CD4-positive, CD25-positive, alpha-beta regulatory T cell (primary cell): ENCODE measurements around the gene PPEF1. TPM values are rescaled to one million over a fixed set of nuclear protein-coding genes. Genes with fewer than 3 reads are reported as not detected.
A peak's percentile ranks its signal among the peaks of the same experiment; 100 is the strongest.

ENCODE experiments used
- ATAC-seq, 2 donors: fragments of 150-1000 bp; cut with Tn5 transposase; one replicate each; pipeline ENCODE4 v1.10.0; 2021; ENCODE audit warnings: low read depth in 2 of 2, moderate number of reproducible peaks in 2 of 2, moderate library complexity in 1 of 2
- DNase-seq, 3 donors: peaks; one replicate each; pipeline versions ENCODE4 v3.0.0 to v3.0.0-alpha.2; 2012 to 2022; ENCODE audit warnings: mixed read lengths in 1 of 3
- H3K27ac ChIP-seq: one replicate; pipeline ENCODE4 v1.7.0; 2013; ENCODE audit warnings: mild to moderate bottlenecking, low read length; ENCODE audit not compliant: insufficient read depth, poor library complexity, severe bottlenecking
- H3K27me3 ChIP-seq: one replicate; pipeline ENCODE4 v1.7.0; 2013; ENCODE audit warnings: low read length; ENCODE audit not compliant: control insufficient read depth, insufficient read depth
- H3K36me3 ChIP-seq: one replicate; pipeline ENCODE4 v1.7.0; 2013; ENCODE audit warnings: mild to moderate bottlenecking, low read length, moderate library complexity; ENCODE audit not compliant: control insufficient read depth, insufficient read depth
- H3K4me1 ChIP-seq: 2 replicates; pipeline ENCODE4 v1.7.0; 2013; ENCODE audit warnings: mild to moderate bottlenecking, low read length; ENCODE audit not compliant: insufficient read depth, control insufficient read depth, poor library complexity, severe bottlenecking
- H3K4me3 ChIP-seq: one replicate; pipeline ENCODE4 v1.7.0; 2013; ENCODE audit warnings: low read depth, mild to moderate bottlenecking, low read length, moderate library complexity
- H3K9me3 ChIP-seq, 2 experiments: 1 replicate in 1 of 2; 2 replicates in 1 of 2; pipeline ENCODE4 v1.7.0; 2013; ENCODE audit warnings: low read length in 2 of 2, mild to moderate bottlenecking in 1 of 2, moderate library complexity in 1 of 2; ENCODE audit not compliant: control insufficient read depth in 2 of 2
- H3K27ac Mint-ChIP-seq, 3 donors: one replicate each; pipeline ENCODE4 v1.8.0; 2020 to 2022; ENCODE audit warnings: mild to moderate bottlenecking in 3 of 3, mixed read lengths in 3 of 3, moderate library complexity in 2 of 3
- H3K27me3 Mint-ChIP-seq: one replicate; pipeline ENCODE4 v1.8.0; 2022; ENCODE audit warnings: mild to moderate bottlenecking, mixed read lengths
- H3K36me3 Mint-ChIP-seq: one replicate; pipeline ENCODE4 v1.8.0; 2020; ENCODE audit warnings: mixed read lengths
- H3K4me1 Mint-ChIP-seq, 4 donors: one replicate each; pipeline ENCODE4 v1.8.0; 2020 to 2022; ENCODE audit warnings: mixed read lengths in 4 of 4, mild to moderate bottlenecking in 1 of 4
- H3K4me3 Mint-ChIP-seq, 4 donors: one replicate each; pipeline ENCODE4 v1.8.0; 2020 to 2022; ENCODE audit warnings: mild to moderate bottlenecking in 4 of 4, mixed read lengths in 4 of 4, moderate library complexity in 3 of 4
- H3K9me3 Mint-ChIP-seq, 7 donors: one replicate each; pipeline ENCODE4 v1.8.0; 2020 to 2022; ENCODE audit warnings: mixed read lengths in 7 of 7, mild to moderate bottlenecking in 3 of 7, moderate library complexity in 2 of 7
- polyA plus RNA-seq, 4 donors: library from polyadenylated mRNA; unstranded; fragments of 300-500 nt; fragmentation: Illumina TruSeq; gene quantifications; one replicate each; pipeline ENCODE4 v1.2.3, GENCODE V29; 2021
- total RNA-seq: library from RNA; stranded (reverse); gene quantifications from one replicate; pipeline ENCODE4 v1.2.3, GENCODE V29; 2022

Gene PPEF1
- total and polyA plus RNA-seq, 5 donors from 2014 or later, result 0.59 TPM; not detected in 4

GRCh38 chrX:18769812-18770573 lies 62.5 kb downstream of the PPEF1 start:
- Mint-ChIP-seq H3K27ac (peak overlapping the region in 1 of 3 donors; percentile 20), H3K27me3 (peaks cover 4% of the 10 kb centered on the region), H3K4me3 (no peak overlapping the region), H3K9me3 (peaks cover 0 to 7% (median 2%) of the 10 kb centered on the region in 7 donors), H3K4me1 (no peaks in the 10 kb centered on the region), H3K36me3 (no peaks in the 10 kb centered on the region)
- no peak overlapping the region for H3K27ac ChIP-seq
- H3K4me1 ChIP-seq, result no peaks in the 10 kb centered on the region
- no peak for ATAC-seq
- no peaks in the 10 kb centered on the region for H3K36me3 ChIP-seq
- no peak overlapping the region for H3K4me3 ChIP-seq
- DNase-seq, result no peak
- no peaks in the 10 kb centered on the region for H3K27me3 ChIP-seq
- H3K9me3 ChIP-seq, result no peaks in the 10 kb centered on the region

- no peaks in the 10 kb centered on the region for H3K4me1 Mint-ChIP-seq
- H3K9me3 Mint-ChIP-seq, result no peaks in the 10 kb centered on the region
- H3K4me3 Mint-ChIP-seq, result no peak overlapping the region
- no peak overlapping the region for H3K27ac Mint-ChIP-seq
- no peaks in the 10 kb centered on the region for H3K36me3 Mint-ChIP-seq
- no peak for DNase-seq
- H3K27me3 Mint-ChIP-seq, result no peaks in the 10 kb centered on the region
- ATAC-seq, result no peak
- no peaks in the 10 kb centered on the region for H3K36me3 ChIP-seq
- H3K9me3 ChIP-seq, result no peaks in the 10 kb centered on the region
- no peaks in the 10 kb centered on the region for H3K27me3 ChIP-seq
- no peaks in the 10 kb centered on the region for H3K4me1 ChIP-seq
- no peak overlapping the region for H3K27ac ChIP-seq
- no peak overlapping the region for H3K4me3 ChIP-seq
These were observed 82.5 kb downstream of the PPEF1 start for GRCh38 chrX:18789916-18790315.

DNA sequence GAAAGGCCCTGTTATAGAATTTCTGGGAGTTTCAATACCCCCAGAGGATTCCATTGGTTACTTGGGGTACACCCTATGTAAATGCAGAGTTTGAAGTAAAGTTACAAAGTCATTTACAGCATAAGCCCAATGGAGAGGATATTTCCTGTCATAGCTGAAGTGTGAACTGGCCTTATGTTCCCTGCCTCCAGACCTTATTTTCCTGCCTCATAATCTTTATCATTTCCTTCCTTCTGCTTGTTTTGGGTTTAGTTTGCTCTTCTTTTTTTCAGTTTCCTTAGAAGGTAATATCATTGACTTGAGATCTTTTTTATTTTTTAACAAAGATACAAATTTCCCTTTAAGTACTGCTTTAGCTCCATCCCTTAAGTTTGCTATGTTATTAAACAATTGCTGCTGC lies 85.4 kb downstream of the PPEF1 start:
- no peaks in the 10 kb centered on the region for H3K27me3 Mint-ChIP-seq

DNA sequence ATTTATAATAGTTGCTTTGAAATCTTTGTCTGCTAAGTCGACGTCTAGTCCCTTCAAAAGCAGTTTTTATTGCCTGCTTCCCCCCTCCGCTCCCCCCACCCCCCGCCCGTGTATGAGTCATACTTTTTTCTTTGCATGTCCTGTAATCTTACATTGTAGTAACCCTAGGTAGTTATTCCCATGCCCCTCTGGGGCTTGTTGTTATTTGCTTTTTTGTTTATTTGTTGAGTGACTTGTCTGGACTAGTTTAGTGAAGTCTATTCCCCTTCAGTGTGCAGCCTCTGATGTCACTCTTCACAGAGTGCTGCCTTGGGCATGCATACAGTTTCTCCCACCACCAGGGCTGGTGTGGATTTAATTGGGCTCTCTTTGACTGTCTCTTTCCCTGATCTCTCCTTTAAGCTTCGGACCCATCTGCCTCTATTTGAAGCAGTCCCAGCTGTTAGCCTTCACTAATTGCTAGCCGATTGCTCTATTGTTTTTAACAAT lies 86.2 kb downstream of the PPEF1 start:
- Mint-ChIP-seq H3K27me3 (no peaks in the 10 kb centered on the region), H3K36me3 (no peaks in the 10 kb centered on the region), H3K27ac (no peak overlapping the region), H3K9me3 (peaks cover 0 to 2% (median 0%) of the 10 kb centered on the region in 7 donors), H3K4me3 (no peak overlapping the region), H3K4me1 (no peaks in the 10 kb centered on the region)
- H3K4me1 ChIP-seq, result no peaks in the 10 kb centered on the region
- no peak for ATAC-seq
- no peak overlapping the region for H3K4me3 ChIP-seq
- no peak overlapping the region for H3K27ac ChIP-seq
- no peak for DNase-seq
- no peaks in the 10 kb centered on the region for H3K27me3 ChIP-seq
- H3K36me3 ChIP-seq, result no peaks in the 10 kb centered on the region
- H3K9me3 ChIP-seq, result no peaks in the 10 kb centered on the region

More for the DNA sequence above, 85.4 kb downstream of the PPEF1 start:
- Mint-ChIP-seq H3K9me3 (no peaks in the 10 kb centered on the region), H3K4me3 (no peak overlapping the region), H3K36me3 (no peaks in the 10 kb centered on the region), H3K27ac (no peak overlapping the region), H3K4me1 (no peaks in the 10 kb centered on the region)
- no peak for DNase-seq
- no peak overlapping the region for H3K27ac ChIP-seq
- no peaks in the 10 kb centered on the region for H3K27me3 ChIP-seq
- no peak overlapping the region for H3K4me3 ChIP-seq
- H3K9me3 ChIP-seq, result no peaks in the 10 kb centered on the region
- H3K36me3 ChIP-seq, result no peaks in the 10 kb centered on the region
- H3K4me1 ChIP-seq, result no peaks in the 10 kb centered on the region
- no peak for ATAC-seq

DNA sequence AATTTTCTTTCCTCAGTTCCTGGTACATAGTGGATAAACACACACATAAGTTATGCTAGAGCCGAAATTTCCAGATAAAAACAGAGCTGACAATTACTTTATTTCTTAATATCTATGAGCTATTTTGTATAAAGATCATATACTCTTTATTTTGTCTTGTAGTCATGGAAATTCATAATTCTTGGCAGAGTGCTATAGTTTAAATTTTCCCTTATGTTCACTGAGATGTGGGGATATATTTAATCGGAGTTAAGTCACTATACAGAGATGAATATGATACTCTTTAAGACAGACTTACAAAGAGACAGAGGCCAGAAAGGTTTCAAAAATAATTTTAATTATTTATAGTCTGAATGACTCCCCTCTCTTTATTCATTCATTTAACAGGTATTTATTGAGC lies 89.7 kb downstream of the PPEF1 start:
- no peaks in the 10 kb centered on the region for H3K4me1 ChIP-seq
- Mint-ChIP-seq H3K27ac (no peak overlapping the region), H3K36me3 (no peaks in the 10 kb centered on the region), H3K27me3 (no peaks in the 10 kb centered on the region), H3K4me1 (no peaks in the 10 kb centered on the region), H3K9me3 (peaks cover 0 to 2% (median 0%) of the 10 kb centered on the region in 7 donors), H3K4me3 (no peak overlapping the region)
- H3K36me3 ChIP-seq, result no peaks in the 10 kb centered on the region
- H3K4me3 ChIP-seq, result no peak overlapping the region
- H3K27ac ChIP-seq, result no peak overlapping the region
- DNase-seq (no peak), ATAC-seq (no peak)
- no peaks in the 10 kb centered on the region for H3K9me3 ChIP-seq
- H3K27me3 ChIP-seq, result no peaks in the 10 kb centered on the region

DNA sequence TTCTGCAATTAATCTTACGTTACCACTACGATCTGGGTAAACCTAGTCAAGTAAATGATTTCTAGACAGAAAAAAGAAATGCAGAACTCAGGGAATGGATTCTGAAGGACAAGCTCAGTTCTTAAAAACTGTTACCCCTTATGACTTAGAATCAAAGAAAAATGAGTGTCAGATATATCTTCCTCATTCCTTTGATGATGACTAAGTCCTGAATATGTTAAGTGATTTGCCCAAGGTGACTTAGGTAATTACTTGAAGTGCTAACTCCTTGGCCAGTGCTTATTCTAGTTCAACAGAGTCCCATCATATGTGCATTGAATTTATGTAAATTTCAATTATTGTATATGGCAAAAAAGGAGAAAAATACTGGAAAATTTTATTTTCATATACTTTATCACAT lies 92.5 kb downstream of the PPEF1 start:
- no peaks in the 10 kb centered on the region for H3K27me3 ChIP-seq
- ATAC-seq (no peak), DNase-seq (no peak)
- H3K4me1 Mint-ChIP-seq, result no peaks in the 10 kb centered on the region
- H3K4me3 ChIP-seq, result no peak overlapping the region
- H3K27ac ChIP-seq, result no peak overlapping the region
- H3K4me3 Mint-ChIP-seq, result no peak overlapping the region
- no peaks in the 10 kb centered on the region for H3K27me3 Mint-ChIP-seq
- no peaks in the 10 kb centered on the region for H3K4me1 ChIP-seq
- H3K36me3 Mint-ChIP-seq, result no peaks in the 10 kb centered on the region
- peaks cover 0 to 3% (median 0%) of the 10 kb centered on the region in 7 donors for H3K9me3 Mint-ChIP-seq
- H3K9me3 ChIP-seq, result no peaks in the 10 kb centered on the region
- no peaks in the 10 kb centered on the region for H3K36me3 ChIP-seq
- H3K27ac Mint-ChIP-seq, result no peak overlapping the region

GRCh38 chrX:18809641-18810040 lies 102.2 kb downstream of the PPEF1 start:
- Mint-ChIP-seq H3K9me3 (peaks cover 0 to 4% (median 0%) of the 10 kb centered on the region in 7 donors), H3K4me1 (no peaks in the 10 kb centered on the region), H3K36me3 (no peaks in the 10 kb centered on the region), H3K4me3 (no peak overlapping the region), H3K27me3 (no peaks in the 10 kb centered on the region), H3K27ac (no peak overlapping the region)
- no peak overlapping the region for H3K4me3 ChIP-seq
- DNase-seq (no peak), ATAC-seq (no peak)
- no peaks in the 10 kb centered on the region for H3K4me1 ChIP-seq
- no peaks in the 10 kb centered on the region for H3K27me3 ChIP-seq
- no peaks in the 10 kb centered on the region for H3K36me3 ChIP-seq
- no peak overlapping the region for H3K27ac ChIP-seq
- H3K9me3 ChIP-seq, result no peaks in the 10 kb centered on the region

DNA sequence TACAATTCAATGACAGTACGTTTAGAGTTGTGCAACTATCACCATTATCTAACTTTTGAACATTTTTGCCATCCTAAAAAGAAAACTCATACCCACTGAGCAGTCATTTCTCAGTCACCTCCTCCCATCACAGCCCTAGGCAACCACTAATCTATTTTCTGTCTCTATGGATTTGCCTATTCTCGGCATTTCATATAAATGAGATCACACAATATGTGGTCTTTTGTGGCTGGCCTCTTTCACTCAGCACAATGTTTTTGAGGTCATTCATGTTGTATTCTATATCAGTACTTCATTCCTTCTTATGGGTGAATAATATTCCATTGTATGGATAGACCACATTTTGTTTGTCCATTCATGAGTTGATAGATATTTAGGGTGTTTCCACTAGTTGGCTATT lies 103.0 kb downstream of the PPEF1 start:
- H3K27me3 Mint-ChIP-seq, result no peaks in the 10 kb centered on the region
- H3K4me3 Mint-ChIP-seq, result no peak overlapping the region
- DNase-seq (no peak), ATAC-seq (no peak)
- H3K36me3 Mint-ChIP-seq, result no peaks in the 10 kb centered on the region
- Histone ChIP-seq H3K9me3 (no peaks in the 10 kb centered on the region), H3K4me3 (no peak overlapping the region), H3K27ac (no peak overlapping the region), H3K36me3 (no peaks in the 10 kb centered on the region), H3K4me1 (no peaks in the 10 kb centered on the region), H3K27me3 (no peaks in the 10 kb centered on the region)
- no peaks in the 10 kb centered on the region for H3K4me1 Mint-ChIP-seq
- H3K9me3 Mint-ChIP-seq, result peaks cover 0 to 4% (median 0%) of the 10 kb centered on the region in 7 donors
- H3K27ac Mint-ChIP-seq, result no peak overlapping the region
